CD4-positive, alpha-beta T cell treated with Interleukin-4 for 4 hours (primary cell): Measurements from ENCODE around the gene IDH1.

Experiments used
- DNase-seq: peaks from one replicate; pipeline ENCODE4 v3.0.0-alpha.2; 2020

IDH1 gene

GRCh38 chr2:208208335-208209085 lies 46.4 kb downstream of the IDH1 start:
- DNase-seq = no peak

GRCh38 chr2:208207769-208208168 lies 47.1 kb downstream of the IDH1 start:
- no peak for DNase-seq

GRCh38 chr2:208204166-208204565 lies 50.7 kb downstream of the IDH1 start:
- DNase-seq = no peak

GRCh38 chr2:208195531-208195930 lies 59.3 kb downstream of the IDH1 start:
- DNase-seq = no peak

- no peak for DNase-seq
Measured at GRCh38 chr2:208192611-208193236, 62.1 kb downstream of the IDH1 start.

GRCh38 chr2:208189810-208190503 lies 64.9 kb downstream of the IDH1 start, which contains the start of gene C2orf80:
C2orf80 (minus strand) TSS chr2:208190030; CDS start chr2:208186986, 3,044 bp downstream.
- no peak for DNase-seq

GRCh38 chr2:208189069-208189809 lies 65.6 kb downstream of the IDH1 start:
- DNase-seq = no peak

- no peak for DNase-seq
Measured at GRCh38 chr2:208186893-208187292, 68.0 kb downstream of the IDH1 start.

GRCh38 chr2:208186465-208186864 lies 68.4 kb downstream of the IDH1 start:
- DNase-seq = no peak
